Erythroblast (primary cell): ENCODE results near the gene TRIM73.
"Not testable (repeated sequence)": the region's sequence is repeated elsewhere in the genome, so short reads cannot be mapped to it uniquely, and the experiment has no call there.

Experiments used
- GATA1 ChIP-seq: IDR thresholded peaks from 2 replicates; pipeline ENCODE4 v1.6.1; 2011; ENCODE audit warnings: low read depth, mild to moderate bottlenecking, control low read depth, low read length, moderate library complexity
- POLR2A ChIP-seq: IDR thresholded peaks from 2 replicates; pipeline ENCODE4 v1.6.1; 2011; ENCODE audit warnings: mild to moderate bottlenecking, low read length

GRCh38 chr7:75403455-75404443 is 8.3 kb downstream of the TRIM73 start:
- TF ChIP-seq POLR2A, GATA1: not testable (repeated sequence)
